Measurements from ENCODE around the gene CCDC27.

DNA sequence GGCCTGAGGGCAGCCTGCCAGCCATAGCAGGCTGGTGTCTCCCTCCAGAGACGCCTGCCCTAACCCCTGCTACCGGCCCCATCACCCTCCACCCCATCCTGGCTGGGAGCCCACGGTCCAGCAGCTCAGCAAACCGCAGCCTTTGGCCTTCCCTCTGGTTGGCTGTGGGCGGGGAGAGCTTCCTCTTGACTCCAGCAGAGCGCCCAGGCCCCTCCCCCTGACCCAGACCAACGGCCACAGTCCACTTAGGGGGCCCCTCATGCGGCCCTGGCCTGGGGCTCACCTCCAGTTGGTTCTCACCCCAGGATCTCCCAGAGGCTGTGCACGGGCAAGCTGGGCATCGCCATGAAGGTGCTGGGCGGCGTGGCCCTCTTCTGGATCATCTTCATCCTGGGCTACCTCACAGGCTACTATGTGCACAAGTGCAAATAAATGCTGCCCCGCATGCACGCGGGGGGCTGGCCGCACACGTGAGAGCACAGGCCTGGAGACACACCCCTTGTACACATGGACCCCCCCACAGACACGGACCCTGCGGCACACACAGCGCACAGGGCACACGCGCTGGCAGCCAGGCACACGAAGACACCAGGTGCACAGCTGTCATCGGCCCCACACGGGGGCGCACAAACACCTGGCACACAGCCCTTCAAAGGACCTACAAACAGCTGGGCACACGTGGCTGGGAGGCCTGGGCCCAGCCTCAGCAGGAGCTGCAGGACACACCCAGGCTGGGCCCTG, 23.4 kb downstream of the CCDC27 start:
- TF ChIP-seq, protein P1, sequence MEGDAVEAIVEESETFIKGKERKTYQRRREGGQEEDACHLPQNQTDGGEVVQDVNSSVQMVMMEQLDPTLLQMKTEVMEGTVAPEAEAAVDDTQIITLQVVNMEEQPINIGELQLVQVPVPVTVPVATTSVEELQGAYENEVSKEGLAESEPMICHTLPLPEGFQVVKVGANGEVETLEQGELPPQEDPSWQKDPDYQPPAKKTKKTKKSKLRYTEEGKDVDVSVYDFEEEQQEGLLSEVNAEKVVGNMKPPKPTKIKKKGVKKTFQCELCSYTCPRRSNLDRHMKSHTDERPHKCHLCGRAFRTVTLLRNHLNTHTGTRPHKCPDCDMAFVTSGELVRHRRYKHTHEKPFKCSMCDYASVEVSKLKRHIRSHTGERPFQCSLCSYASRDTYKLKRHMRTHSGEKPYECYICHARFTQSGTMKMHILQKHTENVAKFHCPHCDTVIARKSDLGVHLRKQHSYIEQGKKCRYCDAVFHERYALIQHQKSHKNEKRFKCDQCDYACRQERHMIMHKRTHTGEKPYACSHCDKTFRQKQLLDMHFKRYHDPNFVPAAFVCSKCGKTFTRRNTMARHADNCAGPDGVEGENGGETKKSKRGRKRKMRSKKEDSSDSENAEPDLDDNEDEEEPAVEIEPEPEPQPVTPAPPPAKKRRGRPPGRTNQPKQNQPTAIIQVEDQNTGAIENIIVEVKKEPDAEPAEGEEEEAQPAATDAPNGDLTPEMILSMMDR (IDR thresholded peaks at IDR 0.05), result peak; percentile 87; the same call in 1 of the 2 replicates
- no peak; the same call in 1 of the 2 replicates for TF ChIP-seq POLR2AphosphoS5 (IDR thresholded peaks at IDR 0.05; ENCODE audit: low read depth, low read length)
- TF ChIP-seq, protein P2, sequence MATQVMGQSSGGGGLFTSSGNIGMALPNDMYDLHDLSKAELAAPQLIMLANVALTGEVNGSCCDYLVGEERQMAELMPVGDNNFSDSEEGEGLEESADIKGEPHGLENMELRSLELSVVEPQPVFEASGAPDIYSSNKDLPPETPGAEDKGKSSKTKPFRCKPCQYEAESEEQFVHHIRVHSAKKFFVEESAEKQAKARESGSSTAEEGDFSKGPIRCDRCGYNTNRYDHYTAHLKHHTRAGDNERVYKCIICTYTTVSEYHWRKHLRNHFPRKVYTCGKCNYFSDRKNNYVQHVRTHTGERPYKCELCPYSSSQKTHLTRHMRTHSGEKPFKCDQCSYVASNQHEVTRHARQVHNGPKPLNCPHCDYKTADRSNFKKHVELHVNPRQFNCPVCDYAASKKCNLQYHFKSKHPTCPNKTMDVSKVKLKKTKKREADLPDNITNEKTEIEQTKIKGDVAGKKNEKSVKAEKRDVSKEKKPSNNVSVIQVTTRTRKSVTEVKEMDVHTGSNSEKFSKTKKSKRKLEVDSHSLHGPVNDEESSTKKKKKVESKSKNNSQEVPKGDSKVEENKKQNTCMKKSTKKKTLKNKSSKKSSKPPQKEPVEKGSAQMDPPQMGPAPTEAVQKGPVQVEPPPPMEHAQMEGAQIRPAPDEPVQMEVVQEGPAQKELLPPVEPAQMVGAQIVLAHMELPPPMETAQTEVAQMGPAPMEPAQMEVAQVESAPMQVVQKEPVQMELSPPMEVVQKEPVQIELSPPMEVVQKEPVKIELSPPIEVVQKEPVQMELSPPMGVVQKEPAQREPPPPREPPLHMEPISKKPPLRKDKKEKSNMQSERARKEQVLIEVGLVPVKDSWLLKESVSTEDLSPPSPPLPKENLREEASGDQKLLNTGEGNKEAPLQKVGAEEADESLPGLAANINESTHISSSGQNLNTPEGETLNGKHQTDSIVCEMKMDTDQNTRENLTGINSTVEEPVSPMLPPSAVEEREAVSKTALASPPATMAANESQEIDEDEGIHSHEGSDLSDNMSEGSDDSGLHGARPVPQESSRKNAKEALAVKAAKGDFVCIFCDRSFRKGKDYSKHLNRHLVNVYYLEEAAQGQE (IDR thresholded peaks at IDR 0.05; ENCODE audit: insufficient read depth in 1 of 2, low read depth in 2 of 2, low read length in 1 of 2), result no peak
